PC-3 (cell line): ENCODE data around the gene SOS1. TPM values are rescaled to one million over a fixed set of nuclear protein-coding genes. Genes with fewer than 3 reads are reported as not detected.

Source experiments
- ATAC-seq: fragments of 200-7000 bp; cut with Tn5 transposase; 2 replicates; pipeline ENCODE4 v1.9.1; 2020; ENCODE audit warnings: mild to moderate bottlenecking, moderate library complexity
- BruUV-seq: library from RNA; stranded (reverse); fragments of 400-500 nt; replicated peaks from 2 replicates; lab custom pipeline; 2021; lab: Mats Ljungman, UMichigan
- CTCF ChIA-PET: fragments of 300-600 bp; sonication (Branson Sonifier 250); formaldehyde crosslinking; loops from one replicate; lab custom pipeline; 2022; ENCODE audit warnings: antibody characterized with exemption; lab: Charles Lee
- POLR2A ChIA-PET: fragments of 300-600 bp; sonication (Branson Sonifier 250); formaldehyde crosslinking; loops from one replicate; lab custom pipeline; 2022; ENCODE audit warnings: antibody characterized with exemption; ENCODE audit not compliant: unreplicated experiment; lab: Charles Lee
- DNase-seq: peaks from one replicate; pipeline ENCODE4 v3.0.0-alpha.2; 2015
- H2AFZ ChIP-seq: fragments of 300-600 bp; sonication (generic); 2 replicates; pipeline ENCODE4 v1.6.0; 2016; ENCODE audit warnings: antibody characterized with exemption, low read length
- H3F3A ChIP-seq: fragments of 300-600 bp; sonication (generic); one replicate; pipeline ENCODE4 v1.6.0; 2017; ENCODE audit warnings: antibody characterized with exemption, low read length, control low read depth, mild to moderate bottlenecking; ENCODE audit not compliant: unreplicated experiment
- H3K27ac ChIP-seq: fragments of 300-600 bp; sonication (generic); 2 replicates; pipeline ENCODE4 v1.5.1; 2016; ENCODE audit warnings: mild to moderate bottlenecking, low read length
- H3K27me3 ChIP-seq: fragments of 300-600 bp; sonication (generic); 2 replicates; pipeline ENCODE4 v1.6.1; 2016; ENCODE audit warnings: low read length, mixed read lengths
- H3K36me3 ChIP-seq: fragments of 300-600 bp; sonication (generic); 2 replicates; pipeline ENCODE4 v1.6.1; 2016; ENCODE audit warnings: low read depth, mixed run types, low read length, mixed read lengths
- H3K4me1 ChIP-seq: fragments of 300-600 bp; sonication (generic); 2 replicates; pipeline ENCODE4 v1.5.1; 2016; ENCODE audit warnings: low read length; ENCODE audit not compliant: insufficient read depth
- H3K4me2 ChIP-seq: fragments of 300-600 bp; sonication (generic); 2 replicates; pipeline ENCODE4 v1.6.0; 2016; ENCODE audit warnings: low read length
- H3K4me3 ChIP-seq: fragments of 300-600 bp; sonication (generic); 2 replicates; pipeline ENCODE4 v1.5.1; 2016; ENCODE audit warnings: mild to moderate bottlenecking, low read length, mixed read lengths
- H3K79me2 ChIP-seq: fragments of 300-600 bp; sonication (generic); 2 replicates; pipeline ENCODE4 v1.6.1; 2017; ENCODE audit warnings: low read length, mixed read lengths
- H3K9ac ChIP-seq: fragments of 300-600 bp; sonication (generic); 2 replicates; pipeline ENCODE4 v1.6.0; 2016; ENCODE audit warnings: mild to moderate bottlenecking, low read length
- H3K9me2 ChIP-seq: fragments of 300-600 bp; sonication (generic); replicated peaks from 2 replicates; pipeline ENCODE4 v1.6.1; 2016; ENCODE audit warnings: mixed run types, low read length, mixed read lengths
- H3K9me3 ChIP-seq: fragments of 300-600 bp; sonication (generic); 2 replicates; pipeline ENCODE4 v1.6.1; 2016; ENCODE audit warnings: low read length, mixed read lengths
- H4K20me1 ChIP-seq: fragments of 300-600 bp; sonication (generic); 2 replicates; pipeline ENCODE4 v1.6.1; 2016; ENCODE audit warnings: low read length, mixed read lengths
- CTCF ChIP-seq: fragments of 300-600 bp; sonication (generic); conservative IDR thresholded peaks from 2 replicates; pipeline ENCODE4 v1.5.1; 2017; ENCODE audit warnings: antibody characterized with exemption, low read depth, mild to moderate bottlenecking, low read length
- EZH2 ChIP-seq: fragments of 300-600 bp; sonication (generic); IDR thresholded peaks from one replicate; pipeline ENCODE4 v1.6.1; 2017; ENCODE audit warnings: antibody characterized with exemption, mild to moderate bottlenecking, low read length; ENCODE audit not compliant: unreplicated experiment
- EZH2phosphoT487 ChIP-seq: fragments of 300-600 bp; sonication (generic); IDR thresholded peaks from 2 replicates; pipeline ENCODE4 v1.6.1; 2018; ENCODE audit warnings: mild to moderate bottlenecking, antibody characterized with exemption, low read length, borderline replicate concordance
- intact Hi-C: fragments of 100-400 bp; cut with micrococcal nuclease; formaldehyde crosslinking; loops from 2 replicates; pipeline ENCODE4 v1.9.0; 2023
- total RNA-seq: library from RNA; depleted of rRNA; stranded (reverse); fragments of >200 nt; gene quantifications from 2 replicates; pipeline ENCODE4 v1.2.3, GENCODE V29; 2014

The SOS1 gene
- total RNA-seq, 1 experiment from 2014 or later = 9.7 TPM

DNA sequence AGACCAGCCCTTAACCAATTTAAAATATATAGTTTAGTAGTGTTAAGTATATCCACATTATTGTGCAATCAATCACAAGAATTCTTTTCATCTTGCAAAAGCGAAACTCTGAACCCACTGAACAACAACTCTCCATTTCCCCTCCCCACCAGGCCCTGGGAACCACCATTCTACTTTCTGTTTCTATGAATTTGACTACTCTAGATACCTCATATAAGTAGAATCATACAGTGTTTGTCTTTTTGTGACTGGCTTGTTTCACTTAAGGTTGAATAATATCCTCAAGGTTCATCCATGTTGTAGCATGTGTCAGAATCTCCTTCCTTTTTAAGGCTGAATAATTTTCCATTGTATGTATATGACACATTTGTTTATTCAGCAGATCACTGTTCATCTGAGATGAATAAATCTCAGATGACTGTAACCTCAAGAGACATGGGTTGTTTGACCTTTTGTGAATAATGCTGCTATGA, 8.1 kb upstream of the SOS1 start:
- Histone ChIP-seq H3K9me3 (no peaks in the 10 kb centered on the region), H4K20me1 (no peaks in the 10 kb centered on the region), H3K27ac (peak overlapping the region; percentile 14), H3K4me1 (peaks cover 10% of the 10 kb centered on the region), H3K9me2 (no peaks in the 10 kb centered on the region), H3K79me2 (no peaks in the 10 kb centered on the region), H3K27me3 (no peaks in the 10 kb centered on the region), H3K4me2 (no peak overlapping the region), H3K9ac (no peak overlapping the region), H2AFZ (no peak overlapping the region), H3K36me3 (no peaks in the 10 kb centered on the region), H3F3A (no peaks in the 10 kb centered on the region), H3K4me3 (no peak overlapping the region)
- POLR2A ChIA-PET = no interaction called here
- BruUV-seq = no TSS peak
- no peak for ATAC-seq
- intact Hi-C loops = no loop called here
- CTCF ChIA-PET = no interaction called here
- peak; percentile 52 for DNase-seq
- TF ChIP-seq EZH2 (no peak), EZH2phosphoT487 (no peak), CTCF (no peak)

DNA sequence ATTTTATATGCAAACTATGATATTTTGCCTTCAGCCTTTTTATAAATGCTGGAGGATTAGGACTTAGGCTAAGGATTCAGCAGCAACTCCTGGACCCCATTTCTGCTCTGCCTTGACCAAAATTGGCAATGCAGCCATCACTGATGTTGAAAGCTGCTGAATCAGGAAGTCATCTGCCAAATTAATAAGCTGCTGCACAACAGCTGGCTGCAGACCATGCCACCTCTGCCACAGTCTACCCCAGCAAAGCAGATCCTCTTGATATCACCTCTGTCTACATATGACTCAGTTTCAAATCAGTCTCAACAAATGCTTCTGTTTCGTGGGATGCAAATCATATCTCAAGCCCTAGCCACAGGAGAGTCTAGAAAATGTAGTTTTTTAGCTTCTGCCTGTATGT, 7.1 kb upstream of the SOS1 start:
- no TSS peak for BruUV-seq
- ChIA-PET CTCF (interaction anchor here (0.7 kb wide), 1 partner anchor 681 kb away, joined by 3 read pairs; no protein-coding TSS in a partner anchor), POLR2A (no interaction called here)
- H4K20me1 ChIP-seq = no peaks in the 10 kb centered on the region
- H3K4me3 ChIP-seq = no peak overlapping the region
- no peaks in the 10 kb centered on the region for H3F3A ChIP-seq
- no peaks in the 10 kb centered on the region for H3K79me2 ChIP-seq
- H3K4me2 ChIP-seq = no peak overlapping the region
- TF ChIP-seq EZH2phosphoT487 = no peak
- no peak for TF ChIP-seq EZH2
- TF ChIP-seq CTCF = no peak
- H3K27me3 ChIP-seq = no peaks in the 10 kb centered on the region
- DNase-seq = peak; percentile 21
- H3K36me3 ChIP-seq = no peaks in the 10 kb centered on the region
- no peak for ATAC-seq
- intact Hi-C loops = no loop called here
- H3K9me2 ChIP-seq = no peaks in the 10 kb centered on the region
- H3K27ac ChIP-seq = no peak overlapping the region
- no peak overlapping the region for H3K9ac ChIP-seq
- no peaks in the 10 kb centered on the region for H3K9me3 ChIP-seq
- no peak overlapping the region for H2AFZ ChIP-seq
- peaks cover 16% of the 10 kb centered on the region for H3K4me1 ChIP-seq

GRCh38 chr2:39124746-39125057, 3.9 kb upstream of the SOS1 start:
- ATAC-seq = peak; percentile 2
- Histone ChIP-seq H3K79me2 (peaks cover 5% of the 10 kb centered on the region), H3K9ac (peak overlapping the region; percentile 83), H2AFZ (peak overlapping the region; percentile 84), H3K27ac (peak overlapping the region; percentile 25), H3K4me1 (peaks cover 26% of the 10 kb centered on the region), H3F3A (no peaks in the 10 kb centered on the region), H3K4me2 (peak overlapping the region; percentile 94), H3K4me3 (peak overlapping the region; percentile 73), H4K20me1 (no peaks in the 10 kb centered on the region), H3K9me3 (no peaks in the 10 kb centered on the region), H3K9me2 (no peaks in the 10 kb centered on the region), H3K36me3 (no peaks in the 10 kb centered on the region), H3K27me3 (no peaks in the 10 kb centered on the region)
- ChIA-PET POLR2A (interaction anchor here (0.5 to 1.0 kb wide), 3 partner anchors 53 to 373 kb away, joined by 3 to 11 read pairs (median 6); partner anchors contain the start of gene SRSF7), CTCF (interaction anchor here (0.6 to 1.5 kb wide), 3 partner anchors 73 to 105 kb away, joined by 3 to 13 read pairs (median 12); no protein-coding TSS in a partner anchor)
- TSS peak; percentile 3 for BruUV-seq
- intact Hi-C loops = no loop called here
- no peak for DNase-seq
- no peak for TF ChIP-seq CTCF
- no peak for TF ChIP-seq EZH2phosphoT487
- TF ChIP-seq EZH2 = no peak
